C4-2B (cell line): ENCODE measurements around the gene COL28A1.

Experiments used
- H3K27ac ChIP-seq: fragments of 450-650 bp; 2 replicates; pipeline ENCODE4 v1.5.1; 2017
- ZFX ChIP-seq: fragments of 450-650 bp; IDR thresholded peaks from 2 replicates; pipeline ENCODE4 v1.6.1; 2017
- TF ChIP-seq, protein P1 (sequence below): fragments of 450-650 bp; conservative IDR thresholded peaks from 2 replicates; pipeline ENCODE4 v1.5.1; 2017; ENCODE audit warnings: mild to moderate bottlenecking

Gene COL28A1

DNA sequence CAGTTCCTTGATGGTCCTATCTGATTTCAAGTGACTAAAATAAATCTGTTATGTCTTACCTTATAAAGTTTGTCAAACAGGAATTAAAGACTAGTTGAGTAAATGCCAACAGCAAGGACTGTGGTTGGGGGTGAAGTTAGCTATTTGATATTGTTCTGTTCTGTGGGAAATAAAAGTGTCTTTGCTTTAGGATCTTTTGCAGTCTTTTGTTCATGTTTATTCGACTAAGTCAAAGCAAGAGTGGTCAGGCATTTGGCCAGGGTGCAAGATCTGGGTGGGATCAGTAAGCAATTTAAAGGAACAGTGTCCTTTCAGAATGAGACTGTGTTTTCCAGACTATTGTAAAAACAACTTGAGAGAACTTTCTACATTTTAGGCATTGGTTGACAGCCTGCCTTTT, at the start of gene COL28A1:
Gene COL28A1 (minus strand): TSS at position 183 of the 400 bp plus-strand sequence. CDS start 2,998 bp downstream, outside the sequence.
- no peak for TF ChIP-seq ZFX
- TF ChIP-seq, protein P1, sequence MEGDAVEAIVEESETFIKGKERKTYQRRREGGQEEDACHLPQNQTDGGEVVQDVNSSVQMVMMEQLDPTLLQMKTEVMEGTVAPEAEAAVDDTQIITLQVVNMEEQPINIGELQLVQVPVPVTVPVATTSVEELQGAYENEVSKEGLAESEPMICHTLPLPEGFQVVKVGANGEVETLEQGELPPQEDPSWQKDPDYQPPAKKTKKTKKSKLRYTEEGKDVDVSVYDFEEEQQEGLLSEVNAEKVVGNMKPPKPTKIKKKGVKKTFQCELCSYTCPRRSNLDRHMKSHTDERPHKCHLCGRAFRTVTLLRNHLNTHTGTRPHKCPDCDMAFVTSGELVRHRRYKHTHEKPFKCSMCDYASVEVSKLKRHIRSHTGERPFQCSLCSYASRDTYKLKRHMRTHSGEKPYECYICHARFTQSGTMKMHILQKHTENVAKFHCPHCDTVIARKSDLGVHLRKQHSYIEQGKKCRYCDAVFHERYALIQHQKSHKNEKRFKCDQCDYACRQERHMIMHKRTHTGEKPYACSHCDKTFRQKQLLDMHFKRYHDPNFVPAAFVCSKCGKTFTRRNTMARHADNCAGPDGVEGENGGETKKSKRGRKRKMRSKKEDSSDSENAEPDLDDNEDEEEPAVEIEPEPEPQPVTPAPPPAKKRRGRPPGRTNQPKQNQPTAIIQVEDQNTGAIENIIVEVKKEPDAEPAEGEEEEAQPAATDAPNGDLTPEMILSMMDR, result no peak
- H3K27ac ChIP-seq, result no peak within 1 kb of the TSS

DNA sequence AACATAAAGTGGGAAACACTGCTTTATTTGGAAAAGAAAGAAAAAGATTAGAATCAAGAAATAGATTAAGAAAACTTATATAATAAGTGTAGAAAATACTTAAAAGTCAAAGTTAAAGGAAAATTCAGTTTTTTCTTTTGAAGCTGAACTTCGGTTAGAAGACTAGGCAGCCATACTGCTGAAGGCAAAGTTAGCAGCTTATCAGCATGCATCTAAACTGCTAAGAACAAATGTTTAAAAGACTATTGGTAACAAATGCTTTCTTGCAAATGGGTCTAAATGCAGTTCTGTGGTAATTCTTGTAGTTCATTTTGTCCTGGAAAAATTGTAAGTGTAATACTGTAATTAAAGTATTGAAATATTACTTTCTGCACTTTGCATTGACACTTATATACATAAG, 49.0 kb upstream of the COL28A1 start:
- no peak overlapping the region for H3K27ac ChIP-seq
- TF ChIP-seq, protein P1, result no peak
- no peak for TF ChIP-seq ZFX

DNA sequence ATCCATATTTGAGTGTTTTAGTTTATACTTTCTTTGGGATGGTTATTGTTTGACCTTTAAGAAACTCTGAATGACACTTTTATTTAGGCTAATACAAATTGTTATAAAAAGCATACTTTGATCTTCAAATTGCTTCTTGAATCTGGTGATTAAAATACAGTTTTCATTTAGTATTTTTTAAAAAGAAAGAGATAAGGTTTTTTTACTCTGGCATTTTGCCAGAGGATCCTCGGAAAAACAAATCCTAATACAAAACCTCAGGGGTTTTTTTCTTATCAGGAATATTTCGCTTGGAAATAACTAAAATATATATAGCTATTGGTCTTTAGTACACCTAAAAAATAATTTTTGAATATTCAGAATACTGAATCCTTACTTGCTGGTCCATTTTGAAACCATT, 48.1 kb upstream of the COL28A1 start:
- no peak for TF ChIP-seq ZFX
- TF ChIP-seq, protein P1, result no peak
- no peak overlapping the region for H3K27ac ChIP-seq

DNA sequence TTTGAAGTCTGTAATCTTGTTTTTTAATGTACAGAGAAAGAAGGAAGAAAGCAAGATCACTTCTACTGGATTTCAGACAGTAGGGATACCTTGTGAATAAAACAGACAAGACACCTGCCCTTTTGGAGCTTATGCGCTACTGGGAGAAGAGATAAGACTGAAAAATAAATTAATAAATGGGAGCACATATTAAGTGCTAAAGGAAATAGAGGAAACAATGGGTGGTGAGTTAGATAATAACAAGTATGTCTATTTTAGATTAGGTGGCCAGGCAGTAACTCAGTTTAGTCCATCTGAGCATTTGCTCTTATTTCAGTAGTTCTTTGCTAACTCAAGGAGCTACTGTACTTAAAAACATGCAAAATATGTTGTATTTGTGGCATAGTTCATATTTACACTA, 46.9 kb upstream of the COL28A1 start:
- TF ChIP-seq, protein P1, result no peak
- TF ChIP-seq ZFX, result no peak
- H3K27ac ChIP-seq, result no peak overlapping the region

DNA sequence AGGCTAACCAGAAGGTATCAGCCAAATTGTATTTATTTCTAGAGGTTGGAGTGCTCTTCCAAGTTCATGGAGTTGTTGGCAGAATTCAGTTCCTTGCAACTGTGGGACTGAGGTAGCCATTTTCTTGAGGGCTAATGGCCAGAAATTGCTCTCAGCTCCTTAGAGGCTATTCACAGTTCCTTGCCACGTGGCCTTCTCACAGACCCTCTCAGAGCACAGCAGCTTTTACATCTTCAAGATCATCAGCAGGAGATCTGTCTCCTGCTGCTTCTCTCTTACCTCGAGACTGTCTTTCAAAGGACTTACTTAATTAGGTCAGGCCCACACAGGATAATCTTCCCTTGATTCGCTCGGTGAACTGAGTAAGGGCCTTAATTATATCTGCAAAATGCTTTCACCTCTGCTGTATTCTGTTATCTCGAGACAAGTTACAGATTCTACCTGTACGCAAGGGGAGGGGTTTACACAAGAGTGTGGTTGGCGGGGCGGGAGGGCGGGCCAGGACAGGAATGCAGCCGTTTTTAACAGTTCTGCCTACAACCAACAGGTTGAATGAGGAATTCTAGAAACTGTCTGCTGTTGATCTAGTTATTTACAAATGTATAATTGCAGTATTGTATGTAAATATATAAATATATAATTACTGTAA, 46.0 kb upstream of the COL28A1 start:
- TF ChIP-seq, protein P1, result no peak
- TF ChIP-seq ZFX, result no peak
- no peak overlapping the region for H3K27ac ChIP-seq

DNA sequence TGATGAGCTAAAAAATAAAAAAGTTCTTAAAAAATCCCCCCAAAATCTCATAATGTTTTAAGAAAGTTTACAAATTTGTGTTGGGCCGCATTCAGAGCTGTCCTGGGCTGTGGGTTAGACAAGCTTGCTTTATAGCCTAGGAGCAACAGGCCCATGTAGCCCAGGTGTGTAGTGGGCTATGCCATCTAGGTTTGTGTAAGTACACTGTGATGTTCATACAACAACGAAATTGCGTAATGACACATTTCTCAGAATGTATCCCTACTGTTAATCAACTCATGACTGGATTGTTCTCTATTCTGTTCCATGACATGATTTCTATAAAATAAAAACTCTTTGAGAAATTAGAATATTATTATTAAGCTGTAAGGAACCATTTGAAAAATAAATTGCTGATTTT, 44.0 kb upstream of the COL28A1 start:
- H3K27ac ChIP-seq, result no peak overlapping the region
- TF ChIP-seq, protein P1, result no peak
- no peak for TF ChIP-seq ZFX

DNA sequence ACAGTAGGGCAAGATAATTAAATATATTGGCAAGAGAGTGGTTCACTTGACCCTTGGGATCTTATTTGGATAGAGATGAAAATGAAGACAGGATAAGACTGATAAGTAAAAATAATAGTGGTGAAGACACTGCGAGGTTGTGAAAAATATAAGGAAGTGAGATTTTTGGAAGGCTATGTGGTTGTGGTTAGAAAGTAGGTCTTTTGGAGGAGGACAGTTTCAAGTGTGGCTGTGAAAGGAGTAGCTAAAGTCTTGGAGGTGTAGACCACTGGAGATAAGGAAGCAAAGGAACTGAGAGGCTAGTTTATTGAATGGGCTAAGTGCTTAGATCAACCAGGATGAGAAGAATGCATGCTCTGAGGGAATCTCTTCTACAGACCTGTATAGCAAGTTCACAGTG, 42.2 kb upstream of the COL28A1 start:
- no peak overlapping the region for H3K27ac ChIP-seq
- no peak for TF ChIP-seq ZFX
- TF ChIP-seq, protein P1, result no peak
